ENCODE data around the gene SPON1. TPM values are rescaled to one million over a fixed set of nuclear protein-coding genes. Genes with fewer than 3 reads are reported as not detected.

The SPON1 gene
- total and polyA plus RNA-seq, 2 experiments from 2014 or later, result 2.9 to 6.4 TPM

GRCh38 chr11:14052198-14052597 lies 89.7 kb downstream of the SPON1 start (continued):
- TF ChIP-seq, protein P1, sequence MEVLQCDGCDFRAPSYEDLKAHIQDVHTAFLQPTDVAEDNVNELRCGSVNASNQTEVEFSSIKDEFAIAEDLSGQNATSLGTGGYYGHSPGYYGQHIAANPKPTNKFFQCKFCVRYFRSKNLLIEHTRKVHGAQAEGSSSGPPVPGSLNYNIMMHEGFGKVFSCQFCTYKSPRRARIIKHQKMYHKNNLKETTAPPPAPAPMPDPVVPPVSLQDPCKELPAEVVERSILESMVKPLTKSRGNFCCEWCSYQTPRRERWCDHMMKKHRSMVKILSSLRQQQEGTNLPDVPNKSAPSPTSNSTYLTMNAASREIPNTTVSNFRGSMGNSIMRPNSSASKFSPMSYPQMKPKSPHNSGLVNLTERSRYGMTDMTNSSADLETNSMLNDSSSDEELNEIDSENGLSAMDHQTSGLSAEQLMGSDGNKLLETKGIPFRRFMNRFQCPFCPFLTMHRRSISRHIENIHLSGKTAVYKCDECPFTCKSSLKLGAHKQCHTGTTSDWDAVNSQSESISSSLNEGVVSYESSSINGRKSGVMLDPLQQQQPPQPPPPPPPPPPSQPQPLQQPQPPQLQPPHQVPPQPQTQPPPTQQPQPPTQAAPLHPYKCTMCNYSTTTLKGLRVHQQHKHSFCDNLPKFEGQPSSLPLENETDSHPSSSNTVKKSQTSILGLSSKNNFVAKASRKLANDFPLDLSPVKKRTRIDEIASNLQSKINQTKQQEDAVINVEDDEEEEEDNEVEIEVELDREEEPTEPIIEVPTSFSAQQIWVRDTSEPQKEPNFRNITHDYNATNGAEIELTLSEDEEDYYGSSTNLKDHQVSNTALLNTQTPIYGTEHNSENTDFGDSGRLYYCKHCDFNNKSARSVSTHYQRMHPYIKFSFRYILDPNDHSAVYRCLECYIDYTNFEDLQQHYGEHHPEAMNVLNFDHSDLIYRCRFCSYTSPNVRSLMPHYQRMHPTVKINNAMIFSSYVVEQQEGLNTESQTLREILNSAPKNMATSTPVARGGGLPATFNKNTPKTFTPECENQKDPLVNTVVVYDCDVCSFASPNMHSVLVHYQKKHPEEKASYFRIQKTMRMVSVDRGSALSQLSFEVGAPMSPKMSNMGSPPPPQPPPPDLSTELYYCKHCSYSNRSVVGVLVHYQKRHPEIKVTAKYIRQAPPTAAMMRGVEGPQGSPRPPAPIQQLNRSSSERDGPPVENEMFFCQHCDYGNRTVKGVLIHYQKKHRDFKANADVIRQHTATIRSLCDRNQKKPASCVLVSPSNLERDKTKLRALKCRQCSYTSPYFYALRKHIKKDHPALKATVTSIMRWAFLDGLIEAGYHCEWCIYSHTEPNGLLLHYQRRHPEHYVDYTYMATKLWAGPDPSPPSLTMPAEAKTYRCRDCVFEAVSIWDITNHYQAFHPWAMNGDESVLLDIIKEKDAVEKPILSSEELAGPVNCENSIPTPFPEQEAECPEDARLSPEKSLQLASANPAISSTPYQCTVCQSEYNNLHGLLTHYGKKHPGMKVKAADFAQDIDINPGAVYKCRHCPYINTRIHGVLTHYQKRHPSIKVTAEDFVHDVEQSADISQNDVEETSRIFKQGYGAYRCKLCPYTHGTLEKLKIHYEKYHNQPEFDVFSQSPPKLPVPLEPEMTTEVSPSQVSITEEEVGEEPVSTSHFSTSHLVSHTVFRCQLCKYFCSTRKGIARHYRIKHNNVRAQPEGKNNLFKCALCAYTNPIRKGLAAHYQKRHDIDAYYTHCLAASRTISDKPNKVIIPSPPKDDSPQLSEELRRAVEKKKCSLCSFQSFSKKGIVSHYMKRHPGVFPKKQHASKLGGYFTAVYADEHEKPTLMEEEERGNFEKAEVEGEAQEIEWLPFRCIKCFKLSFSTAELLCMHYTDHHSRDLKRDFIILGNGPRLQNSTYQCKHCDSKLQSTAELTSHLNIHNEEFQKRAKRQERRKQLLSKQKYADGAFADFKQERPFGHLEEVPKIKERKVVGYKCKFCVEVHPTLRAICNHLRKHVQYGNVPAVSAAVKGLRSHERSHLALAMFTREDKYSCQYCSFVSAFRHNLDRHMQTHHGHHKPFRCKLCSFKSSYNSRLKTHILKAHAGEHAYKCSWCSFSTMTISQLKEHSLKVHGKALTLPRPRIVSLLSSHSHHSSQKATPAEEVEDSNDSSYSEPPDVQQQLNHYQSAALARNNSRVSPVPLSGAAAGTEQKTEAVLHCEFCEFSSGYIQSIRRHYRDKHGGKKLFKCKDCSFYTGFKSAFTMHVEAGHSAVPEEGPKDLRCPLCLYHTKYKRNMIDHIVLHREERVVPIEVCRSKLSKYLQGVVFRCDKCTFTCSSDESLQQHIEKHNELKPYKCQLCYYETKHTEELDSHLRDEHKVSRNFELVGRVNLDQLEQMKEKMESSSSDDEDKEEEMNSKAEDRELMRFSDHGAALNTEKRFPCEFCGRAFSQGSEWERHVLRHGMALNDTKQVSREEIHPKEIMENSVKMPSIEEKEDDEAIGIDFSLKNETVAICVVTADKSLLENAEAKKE (CRISPR knock-in tag; IDR thresholded peaks at IDR 0.05), result no peak
- TF ChIP-seq NANOG (IDR thresholded peaks at IDR 0.05; ENCODE audit: borderline replicate concordance), result no peak

DNA sequence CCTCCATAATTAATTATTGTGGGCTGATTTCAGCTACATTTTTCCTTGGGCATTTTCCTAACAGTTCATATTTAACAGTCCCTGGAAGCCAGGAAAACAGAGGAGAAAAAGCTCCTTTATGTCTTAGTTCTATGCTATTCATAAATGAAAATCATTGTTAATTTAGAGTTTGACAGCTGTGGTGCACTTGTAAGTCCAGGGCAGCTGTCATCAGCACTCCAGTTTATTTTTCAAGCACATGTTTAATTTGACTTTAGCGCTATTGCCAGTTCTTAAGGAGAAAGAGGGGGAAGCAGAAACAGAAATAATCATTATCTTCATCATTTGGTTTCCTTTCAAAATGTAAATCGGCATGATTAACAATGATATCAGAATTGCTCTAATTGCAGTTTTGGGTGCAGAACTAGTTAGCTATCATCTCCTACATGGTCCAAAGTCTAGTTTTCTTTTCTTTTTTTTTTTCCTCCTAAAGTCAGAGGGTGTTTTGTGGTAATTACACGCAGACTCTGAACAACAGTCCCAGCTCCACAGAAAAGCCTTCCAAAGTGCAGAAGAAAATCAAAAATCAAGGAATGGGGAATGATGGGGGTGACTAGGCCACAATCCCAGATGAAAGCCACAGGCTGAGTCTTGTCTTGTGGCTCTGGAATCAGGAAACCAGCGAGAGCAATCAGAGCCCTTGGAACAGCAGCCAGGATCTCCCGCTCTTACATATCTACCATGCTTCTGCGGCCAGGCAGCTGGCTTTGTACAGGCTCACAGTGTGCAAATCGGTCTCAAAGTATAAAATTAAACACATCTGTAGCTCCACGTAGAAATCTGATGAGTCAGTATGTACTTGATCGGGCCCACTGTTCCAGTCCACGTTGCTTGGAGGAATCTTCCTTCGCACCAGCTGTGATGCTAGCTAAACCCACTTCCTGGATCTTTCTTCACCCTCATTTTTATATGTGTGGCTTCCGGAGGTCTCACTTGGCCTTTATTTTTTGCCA lies 91.9 kb downstream of the SPON1 start:
- Histone ChIP-seq H3K27ac (ENCODE audit: low read depth) (no peak overlapping the region), H3K27me3 (ENCODE audit: insufficient read depth) (no peaks in the 10 kb centered on the region), H3K4me3 (no peak overlapping the region), H3K36me3 (ENCODE audit: insufficient read depth) (no peaks in the 10 kb centered on the region), H3K9me2 (ENCODE audit: insufficient read depth) (peaks cover 10% of the 10 kb centered on the region), H3K4me1 (ENCODE audit: insufficient read depth) (no peaks in the 10 kb centered on the region), H3K79me2 (replicated peaks; ENCODE audit: insufficient read depth) (no peaks in the 10 kb centered on the region), H4K20me1 (replicated peaks; ENCODE audit: insufficient read depth) (no peaks in the 10 kb centered on the region), H3K4me2 (no peak overlapping the region), H3F3A (replicated peaks; ENCODE audit: low read depth) (no peaks in the 10 kb centered on the region), H2AFZ (no peak overlapping the region)
- Mint-ChIP-seq H3K4me3 (no peak overlapping the region), H3K27ac (0 out of 2 replicates have a peak overlapping the region, but pooled peaks have one; percentile 32), H3K4me1 (peaks cover 5% of the 10 kb centered on the region; the same call in 2 of the 3 replicates), H3K27me3 (ENCODE audit: insufficient read depth, low read depth, poor library complexity) (peaks cover 3% of the 10 kb centered on the region), H3K9me3 (no peaks in the 10 kb centered on the region; the same call in 1 of the 3 replicates), H3K36me3 (ENCODE audit: low read depth) (no peaks in the 10 kb centered on the region; the same call in 2 of the 3 replicates)
- no peak for DNase-seq (ENCODE audit: low spot score)
- ATAC-seq, result no peak
- TF ChIP-seq POLR2AphosphoS5 (IDR thresholded peaks at IDR 0.05; ENCODE audit: low read depth), result no peak
- no peak for TF ChIP-seq NANOG (IDR thresholded peaks at IDR 0.05; ENCODE audit: borderline replicate concordance)
- no peak for TF ChIP-seq EZH2 (IDR thresholded peaks at IDR 0.05; ENCODE audit: low read depth, unreplicated experiment)
- no peak for TF ChIP-seq STAT1 (IDR thresholded peaks at IDR 0.05; ENCODE audit: unreplicated experiment)
- TF ChIP-seq, protein P2, sequence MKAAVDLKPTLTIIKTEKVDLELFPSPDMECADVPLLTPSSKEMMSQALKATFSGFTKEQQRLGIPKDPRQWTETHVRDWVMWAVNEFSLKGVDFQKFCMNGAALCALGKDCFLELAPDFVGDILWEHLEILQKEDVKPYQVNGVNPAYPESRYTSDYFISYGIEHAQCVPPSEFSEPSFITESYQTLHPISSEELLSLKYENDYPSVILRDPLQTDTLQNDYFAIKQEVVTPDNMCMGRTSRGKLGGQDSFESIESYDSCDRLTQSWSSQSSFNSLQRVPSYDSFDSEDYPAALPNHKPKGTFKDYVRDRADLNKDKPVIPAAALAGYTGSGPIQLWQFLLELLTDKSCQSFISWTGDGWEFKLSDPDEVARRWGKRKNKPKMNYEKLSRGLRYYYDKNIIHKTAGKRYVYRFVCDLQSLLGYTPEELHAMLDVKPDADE (IDR thresholded peaks at IDR 0.05), result no peak
- TF ChIP-seq EZH2phosphoT487 (IDR thresholded peaks at IDR 0.05; ENCODE audit: unreplicated experiment), result no peak
- no peak for TF ChIP-seq ZNF331 (CRISPR knock-in tag; IDR thresholded peaks at IDR 0.05; ENCODE audit: low read depth)
- no peak for TF ChIP-seq ZNF114 (CRISPR knock-in tag; IDR thresholded peaks at IDR 0.05)
